GM12878 (cell line): ENCODE data around the gene VSX1. TPM values are rescaled to one million over a fixed set of nuclear protein-coding genes. Genes with fewer than 3 reads are reported as not detected.

Experiments used
- ATAC-seq: fragments of 200-7000 bp; cut with Tn5 transposase; 3 replicates; pipeline ENCODE4 v1.9.1; 2020; ENCODE audit warnings: mild to moderate bottlenecking, moderate library complexity
- BruUV-seq: library from RNA; stranded (reverse); fragments of 400-500 nt; replicated peaks from 2 replicates; lab custom pipeline; 2021; lab: Mats Ljungman, UMichigan
- CTCF ChIA-PET: fragments of 300-600 bp; sonication (Branson Sonifier 250); formaldehyde crosslinking; extraction: SDS; loops from one replicate; lab custom pipeline; 2021; ENCODE audit warnings: inconsistent platforms; lab: Yijun Ruan, JAX
- POLR2A ChIA-PET: fragments of 350-600 bp; formaldehyde crosslinking; extraction: SDS; loops from one replicate; lab custom pipeline; 2021; ENCODE audit warnings: inconsistent platforms; lab: Charles Lee
- RAD21 ChIA-PET: fragments of 300-600 bp; sonication (Branson Sonifier 250); formaldehyde crosslinking; loops from one replicate; lab custom pipeline; 2023; ENCODE audit warnings: antibody characterized with exemption; ENCODE audit not compliant: unreplicated experiment; lab: Charles Lee
- SMC1A ChIA-PET: fragments of 300-600 bp; sonication (Branson Sonifier 250); formaldehyde crosslinking; loops from one replicate; lab custom pipeline; 2023; ENCODE audit not compliant: unreplicated experiment, uncharacterized antibody; lab: Charles Lee
- DNase-seq: peaks from one replicate; pipeline ENCODE4 v3.0.0-alpha.2; 2011; ENCODE audit warnings: low read depth, low spot score
- FAIRE-seq: peaks from 3 replicates; lab custom pipeline; 2011; peaks lifted over from hg19 to GRCh38; lab: Jason Lieb, UNC
- H2AFZ ChIP-seq: 2 replicates; pipeline ENCODE4 v1.6.0; 2011; ENCODE audit warnings: low read depth, low read length, control low read depth; ENCODE audit not compliant: control insufficient read depth
- H3K27ac ChIP-seq: 2 replicates; pipeline ENCODE4 v1.5.1; 2011; ENCODE audit warnings: control low read depth; ENCODE audit not compliant: control insufficient read depth, insufficient read depth
- H3K27me3 ChIP-seq, 2 experiments: replicated peaks in 1 of 2; 2 replicates each; pipeline versions ENCODE4 v1.6.0 to v1.6.1; 2011; ENCODE audit warnings: low read length in 1 of 2; ENCODE audit not compliant: control insufficient read depth in 2 of 2, insufficient read depth in 2 of 2
- H3K36me3 ChIP-seq, 2 experiments: 2 replicates each; pipeline ENCODE4 v1.5.1; 2011; ENCODE audit warnings: low read length in 1 of 2; ENCODE audit not compliant: control insufficient read depth in 2 of 2, insufficient read depth in 2 of 2
- H3K4me1 ChIP-seq: 2 replicates; pipeline ENCODE4 v1.6.1; 2011; ENCODE audit warnings: mild to moderate bottlenecking, low read length, moderate library complexity, mixed read lengths; ENCODE audit not compliant: control insufficient read depth, insufficient read depth
- H3K4me2 ChIP-seq: 2 replicates; pipeline ENCODE4 v1.6.0; 2011; ENCODE audit warnings: control low read depth; ENCODE audit not compliant: control insufficient read depth, insufficient read depth
- H3K4me3 ChIP-seq: fragments of 200-600 bp; sonication (generic); 2 replicates; pipeline ENCODE4 v1.5.1; 2016
- H3K79me2 ChIP-seq: 2 replicates; pipeline ENCODE4 v1.6.0; 2011; ENCODE audit warnings: low read length; ENCODE audit not compliant: control insufficient read depth, insufficient read depth
- H3K9ac ChIP-seq: 2 replicates; pipeline ENCODE4 v1.8.0; 2011; ENCODE audit warnings: low read length, control low read depth, mixed read lengths; ENCODE audit not compliant: control insufficient read depth, insufficient read depth
- H3K9me3 ChIP-seq: replicated peaks from 3 replicates; pipeline ENCODE4 v1.5.1; 2011; ENCODE audit warnings: mild to moderate bottlenecking, low read length; ENCODE audit not compliant: control insufficient read depth, insufficient read depth
- H4K20me1 ChIP-seq: 2 replicates; pipeline ENCODE4 v1.6.0; 2011; ENCODE audit not compliant: control insufficient read depth, insufficient read depth
- CBFB ChIP-seq: IDR thresholded peaks from 2 replicates; pipeline ENCODE4 v1.6.1; 2016; ENCODE audit warnings: antibody characterized with exemption, low read depth
- EED ChIP-seq: sonication (generic); IDR thresholded peaks from 2 replicates; pipeline ENCODE4 v1.6.1; 2016; ENCODE audit warnings: antibody characterized with exemption, low read depth
- EP300 ChIP-seq, 2 experiments: fragments of 150-350 bp in 1 of 2; IDR thresholded peaks; 2 replicates each; pipeline ENCODE4 v1.6.1; 2011 to 2012; ENCODE audit warnings: low read depth in 2 of 2, low read length in 2 of 2, borderline replicate concordance in 1 of 2, improper control_type of control experiment in 1 of 2, inconsistent platforms in 1 of 2; ENCODE audit not compliant: control insufficient read depth in 1 of 2
- ESRRA ChIP-seq: IDR thresholded peaks from 2 replicates; pipeline ENCODE4 v1.6.1; 2012; ENCODE audit warnings: mild to moderate bottlenecking, low read length, improper control_type of control experiment
- FOXK2 ChIP-seq: fragments of 450-650 bp; IDR thresholded peaks from 2 replicates; pipeline ENCODE4 v1.6.1; 2017; ENCODE audit warnings: mild to moderate bottlenecking, moderate library complexity
- HDAC2 ChIP-seq: fragments of 200-600 bp; sonication (generic); IDR thresholded peaks from 2 replicates; pipeline ENCODE4 v1.6.1; 2017
- HDAC6 ChIP-seq: fragments of 200-600 bp; sonication (generic); IDR thresholded peaks from one replicate; pipeline ENCODE4 v1.8.0; 2017; ENCODE audit warnings: antibody characterized with exemption; ENCODE audit not compliant: unreplicated experiment
- MEF2A ChIP-seq: IDR thresholded peaks from 2 replicates; pipeline ENCODE4 v1.6.1; 2011; ENCODE audit warnings: low read depth, mild to moderate bottlenecking, low read length, moderate library complexity; ENCODE audit not compliant: insufficient read depth
- NFYA ChIP-seq: IDR thresholded peaks from 2 replicates; pipeline ENCODE4 v1.6.1; 2011; ENCODE audit warnings: low read depth, mild to moderate bottlenecking, low read length, improper control_type of control experiment, borderline replicate concordance
- NR2C1 ChIP-seq: fragments of 450-650 bp; IDR thresholded peaks from 2 replicates; pipeline ENCODE4 v1.6.1; 2017; ENCODE audit warnings: antibody characterized with exemption, mild to moderate bottlenecking, moderate library complexity
- NRF1 ChIP-seq: conservative IDR thresholded peaks from 2 replicates; pipeline ENCODE4 v1.6.1; 2011; ENCODE audit warnings: mild to moderate bottlenecking, low read depth, low read length, improper control_type of control experiment
- PAX8 ChIP-seq: fragments of 450-650 bp; IDR thresholded peaks from 2 replicates; pipeline ENCODE4 v1.6.1; 2017; ENCODE audit warnings: mild to moderate bottlenecking, moderate library complexity
- PBX3 ChIP-seq: IDR thresholded peaks from 2 replicates; pipeline ENCODE4 v1.6.1; 2011; ENCODE audit warnings: mild to moderate bottlenecking, low read depth, low read length, moderate library complexity; ENCODE audit not compliant: insufficient replicate concordance
- PKNOX1 ChIP-seq: fragments of 450-650 bp; IDR thresholded peaks from 2 replicates; pipeline ENCODE4 v1.6.1; 2016; ENCODE audit warnings: mild to moderate bottlenecking
- POLR2AphosphoS2 ChIP-seq: IDR thresholded peaks from 2 replicates; pipeline ENCODE4 v1.6.1; 2011; ENCODE audit warnings: low read depth, mild to moderate bottlenecking, low read length, improper control_type of control experiment, moderate library complexity
- RAD21 ChIP-seq: IDR thresholded peaks from 2 replicates; pipeline ENCODE4 v1.6.1; 2011; ENCODE audit warnings: mild to moderate bottlenecking, low read depth, low read length, moderate library complexity; ENCODE audit not compliant: insufficient read depth
- SIX5 ChIP-seq: IDR thresholded peaks from 2 replicates; pipeline ENCODE4 v1.6.1; 2011; ENCODE audit warnings: mild to moderate bottlenecking, low read depth, low read length, moderate library complexity; ENCODE audit not compliant: severe bottlenecking
- SMAD5 ChIP-seq: IDR thresholded peaks from 2 replicates; pipeline ENCODE4 v1.6.1; 2016; ENCODE audit warnings: antibody characterized with exemption, low read depth
- SPI1 ChIP-seq: IDR thresholded peaks from 2 replicates; pipeline ENCODE4 v1.6.1; 2011; ENCODE audit warnings: low read depth, mild to moderate bottlenecking, low read length, moderate library complexity, borderline replicate concordance; ENCODE audit not compliant: insufficient read depth
- ZNF274 ChIP-seq: IDR thresholded peaks from one replicate; pipeline ENCODE4 v1.8.0; 2011; ENCODE audit not compliant: insufficient read length, insufficient read depth
- WGBS: methylation state at CpG from one replicate; pipeline ENCODE4 v1.1.6; 2016; ENCODE audit warnings: low lambda C conversion rate; ENCODE audit not compliant: insufficient replicate concordance, insufficient coverage; ENCODE audit errors: missing lambda C conversion rate; 5-methylcytosine and 5-hydroxymethylcytosine counted together
- in situ Hi-C: fragments of 300-500 bp; cut with MboI; formaldehyde crosslinking; loops from 9 replicates; pipeline ENCODE4 v1.14.3; 2018; ENCODE audit warnings: mixed read lengths
- intact Hi-C: fragments of 100-400 bp; cut with micrococcal nuclease; formaldehyde crosslinking; loops from one replicate; pipeline ENCODE4 v1.14.2; 2022; ENCODE audit not compliant: unreplicated experiment
- polyA plus RNA-seq, 11 experiments: library from polyadenylated mRNA; depleted of rRNA in 4 of 11; unstranded in 6 of 11; stranded (reverse) in 5 of 11; fragments of >200 nt; fragmentation: Nextera tagmentation in 4 of 11; fragmentation: Illumina TruSeq in 1 of 11; extraction: Ambion mirVana in 4 of 11; extraction: Trizol in 1 of 11; gene quantifications; 1 replicate in 1 of 11; 2 replicates in 10 of 11; pipeline versions ENCODE4 v1.2.1 to v1.2.3, GENCODE V29; 2011 to 2016; ENCODE audit warnings: inconsistent platforms in 2 of 11, missing spikeins in 2 of 11, low read depth in 1 of 11
- total RNA-seq, 4 experiments: library from RNA; depleted of rRNA in 3 of 4; stranded (reverse); fragments of >200 nt in 3 of 4; fragmentation: Illumina TruSeq in 1 of 4; extraction: Trizol in 1 of 4; gene quantifications; 2 replicates each; pipeline versions ENCODE4 v1.2.1 to v1.2.3, GENCODE V29; 2013 to 2021

The VSX1 gene
- total and polyA plus RNA-seq, 10 of the 15 experiments (the other 5 are each of a cell fraction or from before 2014, with no cell fraction given): 0.05 TPM; not detected in 9

DNA sequence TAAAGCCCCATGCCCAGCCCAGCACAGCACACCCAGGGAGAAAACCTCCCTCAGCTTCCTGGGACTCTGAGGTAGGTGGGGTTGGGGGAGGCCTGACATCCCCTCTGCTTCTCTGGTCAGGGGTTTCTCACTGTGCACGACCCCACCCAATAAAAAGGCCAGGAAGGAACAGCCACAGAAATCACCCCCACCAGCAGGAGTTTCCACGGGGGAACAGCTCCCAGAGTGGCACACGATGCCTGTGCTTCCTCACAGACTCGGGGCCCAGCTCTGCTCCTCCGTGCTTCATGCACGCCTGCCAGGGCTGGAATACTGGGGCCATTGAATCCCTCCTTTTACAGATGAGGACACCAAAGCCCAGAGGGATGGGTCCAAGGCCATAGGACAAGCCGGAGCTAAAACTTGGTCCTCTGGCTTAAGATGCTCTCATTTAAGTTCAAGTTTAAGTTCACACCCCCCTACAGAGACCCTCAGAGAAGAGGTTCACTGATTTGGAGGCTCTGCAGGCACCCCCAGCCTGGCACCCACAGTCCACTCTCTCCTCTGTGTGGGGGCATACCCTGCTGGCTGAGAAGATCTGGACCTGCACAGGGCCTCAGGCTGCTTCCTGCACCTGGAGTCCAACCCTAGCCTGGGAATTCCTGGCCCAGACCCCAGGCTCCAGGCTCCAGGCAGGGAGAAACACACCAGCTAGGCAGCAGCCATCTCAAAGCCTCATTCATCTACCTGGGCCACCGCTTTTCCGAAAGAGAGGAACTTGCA, 38.3 kb downstream of the VSX1 start (continued):
- TF ChIP-seq FOXK2: no peak
- no peak for TF ChIP-seq EP300 (IDR thresholded peaks at IDR 0.05; ENCODE audit: borderline replicate concordance in 1 of 2, control insufficient read depth in 1 of 2, low read depth in 2 of 2, low read length in 2 of 2)
- no peak for TF ChIP-seq HDAC6
- TF ChIP-seq PAX8: no peak
- TF ChIP-seq ESRRA: no peak
- TF ChIP-seq SMAD5: no peak
- TF ChIP-seq MEF2A: no peak
- no peak for TF ChIP-seq RAD21
- no peak for TF ChIP-seq ZNF274

- ATAC-seq: peak; percentile 87
- in situ Hi-C loops: no loop called here
- peaks cover 26% of the 10 kb centered on the region for H3K4me1 ChIP-seq
- TF ChIP-seq SPI1: peak; percentile 66; the same call in 1 of the 2 replicates
- no peak for TF ChIP-seq POLR2AphosphoS2
- TF ChIP-seq CBFB: no peak
- TF ChIP-seq PKNOX1: peak; percentile 77
- TF ChIP-seq HDAC2: no peak
- no peak for TF ChIP-seq SIX5
- TF ChIP-seq PBX3: no peak
- TF ChIP-seq EED: peak; percentile 47
- no peak for TF ChIP-seq NRF1
- no peak for TF ChIP-seq NFYA
- TF ChIP-seq NR2C1: no peak
Observed at GRCh38 chr20:25042531-25043498, 39.1 kb downstream of the VSX1 start.

More at GRCh38 chr20:25042531-25043498, 39.1 kb downstream of the VSX1 start:
- no peaks in the 10 kb centered on the region for H4K20me1 ChIP-seq
- peak overlapping the region; percentile 49 for H3K9ac ChIP-seq
- intact Hi-C loops: no loop called here
- peak overlapping the region; percentile 65 for H3K4me2 ChIP-seq
- no peak overlapping the region for H3K4me3 ChIP-seq
- no peaks in the 10 kb centered on the region for H3K9me3 ChIP-seq
- peak; percentile 61 for DNase-seq
- peak overlapping the region; percentile 72 for H3K27ac ChIP-seq
- peak overlapping the region; percentile 68 for H2AFZ ChIP-seq
- H3K79me2 ChIP-seq: no peaks in the 10 kb centered on the region; the same call in none of the 2 replicates
- CTCF ChIA-PET: interaction anchor here (0.6 to 1.7 kb wide), 3 partner anchors 17 to 356 kb away, joined by 3 to 4 read pairs (median 3); no protein-coding TSS in a partner anchor
- FAIRE-seq: no peak
- WGBS: 29% methylated on average over 14 of the region's 14 CpGs
- RAD21 ChIA-PET: no interaction called here
- H3K36me3 ChIP-seq: peaks cover 4 to 11% of the 10 kb centered on the region in 2 experiments; a peak in 3 of 4 replicates
- no peaks in the 10 kb centered on the region for H3K27me3 ChIP-seq
- POLR2A ChIA-PET: no interaction called here
- no TSS peak for BruUV-seq
- SMC1A ChIA-PET: no interaction called here
